Amniotic stem cell (primary cell): Measurements from ENCODE around the gene LRIT2.

Experiments
- DNase-seq: peaks from one replicate; lab custom pipeline; 2025; lab: John Stamatoyannopoulos, UW

LRIT2 gene

GRCh38 chr10:84225427-84226173 is at the start of gene LRIT2:
TSS of gene LRIT2 (minus strand) at chr10:84225544. CDS start at chr10:84225520, 24 bp downstream.
- no peak for DNase-seq

- no peak for DNase-seq
Observed at GRCh38 chr10:84270708-84271107, 45.4 kb upstream of the LRIT2 start.

GRCh38 chr10:84269773-84270172 is 44.4 kb upstream of the LRIT2 start:
- DNase-seq = peak; percentile 67

GRCh38 chr10:84269162-84269561 is 43.8 kb upstream of the LRIT2 start:
- DNase-seq = no peak

- DNase-seq = peak; percentile 47
Observed at GRCh38 chr10:84267503-84268126, 42.3 kb upstream of the LRIT2 start.

GRCh38 chr10:84265418-84265817 is 40.1 kb upstream of the LRIT2 start:
- DNase-seq = no peak

GRCh38 chr10:84264611-84265141 is 39.3 kb upstream of the LRIT2 start:
- DNase-seq = peak; percentile 4

GRCh38 chr10:84263716-84264115 is 38.4 kb upstream of the LRIT2 start:
- DNase-seq = no peak

GRCh38 chr10:84262190-84262956 is 37.0 kb upstream of the LRIT2 start:
- no peak for DNase-seq

- DNase-seq = no peak
Observed at GRCh38 chr10:84261236-84261915, 36.0 kb upstream of the LRIT2 start.

GRCh38 chr10:84258034-84258695 is 32.8 kb upstream of the LRIT2 start:
- no peak for DNase-seq

GRCh38 chr10:84257343-84258020 is 32.1 kb upstream of the LRIT2 start:
- DNase-seq = no peak

GRCh38 chr10:84256510-84257342 is 31.4 kb upstream of the LRIT2 start:
- no peak for DNase-seq

GRCh38 chr10:84254552-84255478 is 29.5 kb upstream of the LRIT2 start:
- no peak for DNase-seq

- no peak for DNase-seq
Observed at GRCh38 chr10:84248794-84249193, 23.4 kb upstream of the LRIT2 start.

GRCh38 chr10:84247496-84247895 is 22.2 kb upstream of the LRIT2 start:
- DNase-seq = no peak

- DNase-seq = no peak
Observed at GRCh38 chr10:84244651-84245270, 19.4 kb upstream of the LRIT2 start, which contains the start of gene RGR. TSS of gene RGR (plus strand) at chr10:84245053. CDS start at chr10:84245091, 38 bp downstream.

- no peak for DNase-seq
Observed at GRCh38 chr10:84243759-84244158, 18.4 kb upstream of the LRIT2 start.
